Skin of body (tissue), 2 donors: Measurements from ENCODE around the gene KDM5D. TPM values are rescaled to one million over a fixed set of nuclear protein-coding genes. Genes with fewer than 3 reads are reported as not detected.

Experiments used
- DNase-seq: peaks from one replicate; lab custom pipeline; 2025; lab: John Stamatoyannopoulos, UW
- total RNA-seq: library from RNA; depleted of rRNA; stranded (reverse); fragments of >200 nt; gene quantifications from one replicate; pipeline ENCODE4 v1.2.3, GENCODE V29; 2014

KDM5D gene
- total RNA-seq = under 0.01 TPM

GRCh38 chrY:19744381-19745378 lies at the start of gene KDM5D:
KDM5D (minus strand) TSS chrY:19744726; CDS start chrY:19744534, 192 bp downstream.
- no peak for DNase-seq

DNA sequence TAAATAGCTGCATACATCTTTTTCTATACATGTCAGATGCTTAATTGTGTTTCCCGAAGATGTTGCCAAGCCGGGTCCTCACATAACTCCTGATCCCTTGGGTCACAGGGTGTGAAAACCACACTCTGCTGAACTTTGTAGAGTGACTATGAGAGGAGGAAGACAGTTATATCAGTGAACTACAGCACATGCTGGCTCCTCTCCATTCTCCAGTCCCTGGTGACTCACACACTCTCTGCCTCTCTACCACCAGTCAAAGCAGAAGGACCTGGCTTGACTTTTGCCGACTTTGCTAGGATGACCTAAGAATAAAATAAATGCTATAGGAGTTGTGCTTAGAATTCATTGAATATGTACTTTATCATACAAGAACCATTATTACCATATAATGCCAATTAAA lies 23.8 kb upstream of the KDM5D start:
- no peak for DNase-seq

DNA sequence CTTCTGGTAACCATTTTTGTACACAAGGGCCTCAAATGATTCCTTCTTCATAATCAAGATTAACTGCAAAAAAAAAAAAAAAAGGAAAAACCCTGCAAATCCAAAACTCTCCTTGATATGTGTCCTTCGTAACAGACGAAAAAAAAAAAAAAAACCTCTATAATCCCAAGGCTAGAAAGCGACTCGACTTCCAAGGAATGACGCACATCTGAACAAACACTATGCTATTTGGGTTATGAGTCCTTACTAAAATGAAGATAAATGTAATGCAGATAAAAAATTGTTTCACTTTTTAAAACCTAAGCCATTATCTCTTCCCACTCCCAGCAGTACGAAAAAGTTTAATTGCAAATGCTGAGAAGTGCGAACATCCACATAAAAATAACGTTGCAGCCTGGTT lies 1.2 kb downstream of the KDM5D start:
- no peak for DNase-seq

GRCh38 chrY:19742153-19742552 lies 2.4 kb downstream of the KDM5D start:
- DNase-seq = no peak

DNA sequence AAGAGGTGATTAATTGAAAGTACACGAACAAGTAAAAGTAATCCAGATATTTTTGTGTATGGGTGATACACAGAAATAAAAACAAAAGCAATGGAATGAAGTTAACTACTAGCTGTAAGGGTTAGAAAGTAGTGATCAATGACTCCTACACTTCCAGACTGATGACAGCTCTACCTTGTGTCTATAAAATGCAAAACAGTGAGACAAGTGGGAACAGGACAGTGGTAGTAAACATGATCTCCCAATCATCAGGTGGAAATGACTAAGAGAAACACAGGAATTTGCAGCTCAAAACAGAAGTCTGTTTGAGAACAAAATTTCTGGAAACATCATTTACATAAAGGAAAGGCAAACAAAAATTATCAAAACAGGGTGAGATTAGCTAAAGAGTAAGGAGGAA lies 10.1 kb downstream of the KDM5D start:
- no peak for DNase-seq

GRCh38 chrY:19717950-19718349 lies 26.6 kb downstream of the KDM5D start:
- no peak for DNase-seq

- DNase-seq = no peak
Measured at GRCh38 chrY:19717146-19717545, 27.4 kb downstream of the KDM5D start.

DNA sequence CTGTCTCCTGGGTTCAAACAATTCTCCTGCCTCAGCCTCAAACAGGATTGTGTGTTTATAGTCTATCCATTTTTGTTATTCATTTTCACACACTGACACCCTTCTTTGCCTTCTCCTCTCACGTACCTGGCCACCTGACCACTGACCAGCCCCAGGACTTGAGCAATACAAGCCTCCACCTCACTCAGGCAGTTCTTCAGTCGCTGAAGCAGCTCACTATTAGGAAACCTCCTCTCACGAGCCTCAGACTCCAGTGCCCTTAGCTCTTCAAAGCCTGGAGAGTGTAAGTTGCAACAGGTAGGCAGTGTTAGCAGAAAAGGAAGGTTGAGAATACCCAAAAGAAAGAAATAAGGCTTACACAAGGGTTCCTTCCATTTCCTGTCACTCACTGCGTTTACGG lies 29.3 kb downstream of the KDM5D start:
- no peak for DNase-seq

DNA sequence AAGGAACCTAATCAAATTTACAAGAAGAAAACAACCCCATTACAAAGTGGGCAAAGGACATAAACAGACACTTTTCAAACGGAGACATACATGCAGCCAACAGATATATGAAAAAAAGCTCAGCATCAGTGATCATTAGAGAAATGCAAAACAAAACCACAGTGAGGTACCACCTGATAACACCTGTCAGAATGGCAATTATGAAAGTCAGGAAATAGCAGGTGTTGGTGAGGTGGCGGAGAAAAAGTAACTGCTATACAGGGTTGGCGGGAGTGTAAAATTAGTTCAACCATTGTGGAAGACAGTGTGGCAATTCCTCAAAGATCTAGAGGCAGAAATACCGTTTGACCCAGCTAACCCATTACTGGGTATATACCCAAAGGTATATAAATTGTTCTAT lies 31.1 kb downstream of the KDM5D start:
- no peak for DNase-seq

DNA sequence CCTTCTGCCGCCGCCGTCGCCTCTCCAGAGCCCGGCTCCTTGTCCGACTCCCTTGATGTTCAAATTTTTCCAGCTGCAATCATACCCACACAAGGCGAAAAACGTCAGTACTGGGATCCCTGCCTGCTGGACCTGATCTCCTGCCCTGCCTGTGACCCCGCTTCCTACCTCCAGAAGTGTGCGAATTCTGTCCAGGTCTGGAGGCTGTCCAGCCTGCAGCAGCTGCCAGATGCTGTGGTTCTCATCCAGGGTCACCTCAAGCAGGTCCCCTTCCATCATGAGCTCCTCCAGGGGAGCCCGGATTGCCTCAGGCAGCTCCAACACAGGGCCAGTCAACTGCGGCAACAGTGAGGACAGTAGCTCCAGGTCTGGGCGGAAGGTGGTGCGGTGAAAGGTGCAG lies 38.3 kb downstream of the KDM5D start:
- no peak for DNase-seq

DNA sequence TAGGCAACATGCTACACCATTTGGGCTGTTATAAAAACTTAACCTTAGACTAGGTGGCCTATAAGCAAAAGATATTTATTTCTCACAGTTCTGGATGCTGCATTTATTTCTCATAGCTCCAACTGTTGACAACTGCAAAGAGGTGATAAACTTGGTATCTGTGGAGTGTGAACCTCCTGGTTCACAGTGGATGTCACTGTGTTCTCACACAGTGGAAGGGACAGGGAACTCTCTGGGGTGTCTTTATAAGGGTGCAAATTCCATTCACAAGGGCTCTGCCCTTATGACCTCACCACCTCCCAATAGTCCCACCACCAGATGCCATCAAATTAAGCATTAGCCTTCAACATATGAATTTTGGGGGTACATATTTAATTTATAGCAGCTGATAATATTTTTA lies 46.0 kb downstream of the KDM5D start:
- no peak for DNase-seq

DNA sequence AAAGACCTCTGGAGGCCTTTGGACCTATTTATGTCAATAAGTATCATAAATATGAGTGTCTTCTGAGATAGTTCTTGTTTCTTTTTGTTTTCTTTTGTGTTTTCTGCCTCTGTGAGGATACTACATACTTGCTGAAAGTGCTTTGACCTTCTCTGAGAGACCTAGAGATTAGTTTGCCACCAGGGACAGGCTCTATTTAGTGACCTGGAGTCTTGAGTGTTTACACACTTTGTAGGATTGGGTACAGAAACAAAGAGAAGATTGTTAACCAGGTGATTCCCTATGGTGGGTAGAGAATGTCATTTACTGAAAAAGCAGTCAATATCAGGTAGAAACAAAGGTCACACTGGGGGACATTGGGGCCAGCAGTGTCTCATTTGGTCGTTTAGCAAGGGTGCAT lies 63.7 kb downstream of the KDM5D start:
- no peak for DNase-seq
